IPS-18c (cell line): ENCODE results near the gene CNTFR.
A peak's percentile ranks its signal among the peaks of the same experiment; 100 is the strongest.
"Not testable (repeated sequence)": the region's sequence is repeated elsewhere in the genome, so short reads cannot be mapped to it uniquely, and the experiment has no call there.

Experiments
- H3K4me3 ChIP-seq: 2 replicates; pipeline ENCODE4 v1.7.0; 2013; ENCODE audit warnings: low read depth, mild to moderate bottlenecking, low read length, moderate library complexity; ENCODE audit not compliant: insufficient read depth
- H3K9me3 ChIP-seq: one replicate; pipeline ENCODE4 v1.6.1; 2013; ENCODE audit warnings: mild to moderate bottlenecking, low read length, moderate library complexity; ENCODE audit not compliant: control insufficient read depth, insufficient read depth

Gene CNTFR, protein sequence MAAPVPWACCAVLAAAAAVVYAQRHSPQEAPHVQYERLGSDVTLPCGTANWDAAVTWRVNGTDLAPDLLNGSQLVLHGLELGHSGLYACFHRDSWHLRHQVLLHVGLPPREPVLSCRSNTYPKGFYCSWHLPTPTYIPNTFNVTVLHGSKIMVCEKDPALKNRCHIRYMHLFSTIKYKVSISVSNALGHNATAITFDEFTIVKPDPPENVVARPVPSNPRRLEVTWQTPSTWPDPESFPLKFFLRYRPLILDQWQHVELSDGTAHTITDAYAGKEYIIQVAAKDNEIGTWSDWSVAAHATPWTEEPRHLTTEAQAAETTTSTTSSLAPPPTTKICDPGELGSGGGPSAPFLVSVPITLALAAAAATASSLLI

DNA sequence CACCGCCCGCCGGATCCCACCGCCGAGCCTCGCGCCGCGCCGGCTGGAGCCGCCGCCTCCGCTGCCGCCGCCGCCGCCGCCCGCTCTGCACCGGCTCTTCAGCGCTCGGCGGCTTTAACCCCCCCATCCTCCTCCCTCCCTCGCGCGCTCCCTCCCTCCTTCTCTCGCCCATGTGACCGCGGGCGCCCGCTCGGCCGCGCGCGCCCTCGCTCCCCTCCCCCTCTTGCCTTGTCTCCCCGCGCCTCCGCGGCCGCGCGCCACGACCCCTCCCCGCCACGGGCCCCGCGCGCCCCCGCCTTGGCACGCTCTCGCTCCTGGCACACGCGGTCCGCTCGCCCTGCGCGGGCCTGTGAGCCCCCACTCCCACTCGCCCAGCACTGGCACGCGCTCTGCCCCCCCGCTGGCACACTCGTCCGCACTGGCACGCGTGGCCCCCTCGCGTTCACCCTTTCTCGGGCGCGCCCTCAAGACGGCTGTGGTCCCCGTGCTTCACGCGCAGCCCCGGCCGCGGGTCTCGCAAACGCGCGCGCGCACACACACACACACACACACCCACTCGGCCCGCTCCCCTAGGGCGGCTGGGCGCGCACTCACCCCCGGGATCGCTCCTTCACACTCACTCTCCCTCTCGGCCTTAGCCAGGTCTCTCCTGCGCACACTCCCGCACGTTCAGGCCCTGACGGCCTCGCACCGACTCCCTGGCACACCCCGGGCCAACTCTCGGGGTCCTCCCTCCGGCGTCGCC, at the start of gene CNTFR:
Gene CNTFR, minus strand, starts transcription at position 89 of the 745 bp plus-strand sequence. CDS start 20,743 bp downstream, outside the sequence.
- Histone ChIP-seq H3K4me3 (peak within 1 kb of the TSS; percentile 58), H3K9me3 (peaks cover 2% of the 10 kb centered on the region)

DNA sequence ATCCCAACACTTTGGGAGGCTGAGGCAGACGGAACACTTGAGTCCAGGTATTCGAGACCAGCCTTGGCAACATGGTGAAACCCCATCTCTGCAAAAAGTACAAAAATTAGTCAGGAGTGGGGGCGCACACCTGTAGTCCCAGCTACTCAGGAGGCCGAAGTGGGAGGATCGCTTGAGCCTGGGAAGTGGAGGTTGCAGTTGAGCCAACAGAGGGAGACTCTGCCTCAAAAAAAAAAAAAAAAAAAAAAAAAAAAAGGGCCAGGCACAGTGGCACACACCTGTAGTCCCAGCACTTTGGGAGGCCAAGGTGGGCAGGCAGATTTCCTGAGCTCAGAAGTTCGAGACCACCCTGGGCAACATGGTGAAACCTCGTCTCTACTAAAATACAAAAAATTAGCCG, 49.8 kb upstream of the CNTFR start:
- H3K9me3 ChIP-seq, H3K4me3 ChIP-seq: not testable (repeated sequence)

DNA sequence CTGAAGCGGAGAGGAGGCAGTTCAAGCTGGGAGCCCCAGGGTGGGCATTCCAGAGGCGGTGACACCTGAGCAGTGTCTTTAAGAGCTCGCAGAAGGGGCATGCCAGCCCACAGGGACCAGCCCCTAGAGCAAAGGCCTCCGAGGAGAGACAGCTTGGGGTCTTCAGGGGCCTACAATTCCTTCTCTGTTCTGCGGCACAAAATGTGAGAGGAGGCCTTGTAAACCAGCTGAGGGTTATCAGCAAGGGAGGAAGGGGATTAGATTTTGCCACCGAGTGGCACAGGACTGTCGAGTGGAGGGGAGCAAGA, 48.6 kb upstream of the CNTFR start:
- Histone ChIP-seq H3K9me3 (no peaks in the 10 kb centered on the region), H3K4me3 (peak overlapping the region; percentile 94)

DNA sequence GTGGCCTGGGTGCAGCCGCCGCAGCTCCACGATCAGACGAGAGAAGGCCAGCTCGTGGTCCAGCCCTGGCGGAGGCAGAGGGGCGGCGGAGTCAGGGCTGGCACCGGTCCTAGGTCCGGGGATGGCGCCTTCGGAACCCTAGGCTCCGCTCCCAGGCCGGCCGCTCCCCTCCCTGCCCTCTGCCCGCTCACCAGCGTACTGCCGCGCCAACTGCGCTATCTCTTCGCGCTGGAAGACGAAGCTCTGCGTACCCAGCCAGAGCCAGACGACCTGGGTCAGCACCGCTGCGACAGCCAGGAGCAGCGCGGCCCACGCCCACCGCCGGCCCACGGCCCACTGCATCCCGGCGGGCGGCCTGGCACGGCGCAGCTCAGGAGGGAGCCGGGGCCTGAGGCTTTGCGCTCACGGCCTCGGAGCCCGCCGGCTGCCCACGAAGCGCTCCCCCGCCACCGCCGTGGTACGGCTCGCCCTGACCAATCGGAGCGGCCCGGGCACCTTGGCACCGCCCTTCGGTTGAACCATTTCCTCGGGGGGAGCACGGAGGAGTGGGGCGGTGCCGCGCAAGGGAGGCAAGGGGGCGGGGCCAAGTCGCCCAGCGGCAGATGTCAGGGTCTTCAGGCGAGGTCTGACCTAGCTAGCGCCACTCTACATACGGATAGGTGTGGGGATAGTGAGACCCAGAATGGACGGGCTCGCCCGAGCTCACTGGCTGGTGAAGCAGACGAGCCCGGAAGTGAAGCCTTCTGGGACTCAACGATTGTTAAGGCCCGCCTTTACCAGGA, 48.0 kb upstream of the CNTFR start, which contains the start of gene SIGMAR1:
Gene SIGMAR1, minus strand, starts transcription at position 432 of the 782 bp plus-strand sequence. Its CDS starts 90 bp downstream, at position 342.
- H3K4me3 ChIP-seq: peak within 1 kb of the TSS; percentile 94
- no peaks in the 10 kb centered on the region for H3K9me3 ChIP-seq

DNA sequence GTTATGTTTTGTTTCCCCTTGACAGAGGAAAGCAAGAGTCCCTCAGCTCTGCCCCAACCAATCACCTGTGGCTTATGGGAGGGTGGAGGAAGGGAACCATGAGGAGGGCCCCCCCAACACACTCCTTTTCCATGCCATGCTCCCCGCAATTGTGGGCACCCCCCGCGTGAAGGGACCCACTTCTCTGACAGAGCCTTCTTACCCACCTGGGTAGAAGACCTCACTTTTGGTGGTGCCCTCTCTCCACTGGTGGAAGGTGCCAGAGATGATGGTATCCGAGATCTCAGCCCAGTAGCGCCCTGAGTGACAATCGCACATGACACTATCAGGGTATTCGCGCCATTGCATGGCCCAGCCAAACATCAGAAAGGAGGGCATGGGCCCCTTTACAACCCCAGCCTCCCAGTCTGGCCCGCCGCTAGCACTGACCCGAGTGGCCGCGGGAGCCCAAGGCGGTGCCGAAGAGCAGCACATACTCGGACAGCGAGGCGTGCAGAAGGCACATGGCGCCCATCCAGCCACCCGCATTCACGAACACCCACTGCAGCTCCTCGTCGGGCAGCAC, 47.3 kb upstream of the CNTFR start:
- H3K4me3 ChIP-seq: peak overlapping the region; percentile 94
- H3K9me3 ChIP-seq: no peaks in the 10 kb centered on the region

DNA sequence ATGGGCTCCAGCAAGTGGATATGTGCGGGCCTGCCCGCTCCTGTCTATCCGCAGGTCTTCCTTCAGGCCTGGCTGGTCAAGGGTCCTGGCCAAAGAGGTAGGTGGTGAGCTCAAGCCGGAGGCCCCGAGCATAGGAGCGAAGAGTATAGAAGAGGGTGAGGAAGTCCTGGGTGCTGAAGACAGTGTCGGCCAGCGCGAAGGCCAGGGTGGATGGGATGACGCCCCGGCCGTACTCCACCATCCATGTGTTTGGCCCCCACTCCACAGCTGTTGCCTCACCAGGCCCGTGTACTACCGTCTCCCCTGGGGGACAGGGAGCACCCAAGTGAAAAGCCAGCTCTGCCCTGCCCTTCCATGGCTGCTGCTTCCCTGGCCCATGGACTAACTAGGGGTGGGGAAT, 46.0 kb upstream of the CNTFR start:
- no peaks in the 10 kb centered on the region for H3K9me3 ChIP-seq
- H3K4me3 ChIP-seq: no peak overlapping the region

DNA sequence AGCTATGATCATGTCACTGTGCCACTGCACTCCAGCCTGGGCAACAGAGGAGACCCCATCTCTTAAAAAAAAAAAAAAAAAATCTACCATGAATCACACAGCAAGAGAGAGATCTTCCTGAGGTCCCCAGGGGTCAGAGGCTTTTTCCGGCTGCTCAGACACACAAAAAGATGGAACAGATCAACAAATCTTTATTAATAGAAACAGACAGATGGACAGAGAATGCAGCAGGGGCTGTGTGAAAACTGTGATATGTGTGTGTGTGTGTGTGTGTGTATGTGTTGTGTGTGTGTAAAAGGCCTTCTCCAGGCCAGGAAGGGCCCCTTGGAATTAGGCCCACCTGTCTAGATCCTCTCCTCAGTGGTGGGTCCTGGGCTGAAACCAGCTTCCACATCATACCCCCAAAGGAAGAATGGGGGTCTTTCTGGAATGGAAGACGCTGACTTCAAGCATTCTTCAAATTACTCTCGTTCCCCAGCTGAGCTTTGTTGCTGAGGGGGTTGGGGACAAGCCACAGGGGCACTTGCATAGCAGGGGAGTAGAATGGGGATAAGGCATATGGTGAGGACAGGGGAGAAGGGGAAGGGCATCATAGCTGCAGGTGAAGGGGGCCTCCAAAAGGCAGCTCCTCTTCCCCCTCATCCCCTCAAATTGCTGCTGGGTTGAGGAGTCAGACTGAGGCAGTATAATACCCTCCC, 45.2 kb upstream of the CNTFR start:
- H3K9me3 ChIP-seq: no peaks in the 10 kb centered on the region
- H3K4me3 ChIP-seq: no peak overlapping the region

DNA sequence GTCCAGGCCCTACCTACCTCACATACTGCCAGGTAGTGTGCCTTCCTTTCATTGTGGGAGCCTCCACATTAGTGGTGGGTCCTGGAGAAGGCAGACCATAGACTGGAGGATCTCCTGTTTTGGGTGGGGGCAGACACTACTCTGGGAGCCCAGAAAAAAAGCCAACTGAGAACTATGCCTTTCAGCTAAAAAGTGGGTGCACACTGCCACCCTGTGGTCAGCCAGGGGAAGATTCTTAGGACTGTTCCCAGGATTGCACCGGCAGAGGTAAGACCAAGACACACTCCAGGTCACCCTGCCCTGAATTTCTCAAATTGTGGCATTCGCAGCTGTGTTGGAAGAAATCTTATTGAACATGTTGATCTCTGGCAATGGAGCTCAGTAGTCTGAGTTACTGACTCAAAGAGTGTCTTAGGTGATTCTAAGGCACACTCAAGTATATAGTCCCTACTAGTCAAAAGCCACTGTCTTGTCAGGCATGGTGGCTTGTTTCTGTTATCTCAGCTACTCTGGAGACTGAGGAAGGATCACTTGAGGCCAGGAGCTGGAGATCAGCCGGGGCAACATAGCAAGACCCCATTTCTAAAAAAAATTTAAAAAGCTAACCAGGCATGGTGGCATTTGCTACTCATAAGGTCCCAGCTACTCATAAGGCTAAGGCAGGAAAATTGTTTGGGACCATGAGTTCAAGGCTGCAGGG, 44.5 kb upstream of the CNTFR start:
- no peaks in the 10 kb centered on the region for H3K9me3 ChIP-seq
- no peak overlapping the region for H3K4me3 ChIP-seq

DNA sequence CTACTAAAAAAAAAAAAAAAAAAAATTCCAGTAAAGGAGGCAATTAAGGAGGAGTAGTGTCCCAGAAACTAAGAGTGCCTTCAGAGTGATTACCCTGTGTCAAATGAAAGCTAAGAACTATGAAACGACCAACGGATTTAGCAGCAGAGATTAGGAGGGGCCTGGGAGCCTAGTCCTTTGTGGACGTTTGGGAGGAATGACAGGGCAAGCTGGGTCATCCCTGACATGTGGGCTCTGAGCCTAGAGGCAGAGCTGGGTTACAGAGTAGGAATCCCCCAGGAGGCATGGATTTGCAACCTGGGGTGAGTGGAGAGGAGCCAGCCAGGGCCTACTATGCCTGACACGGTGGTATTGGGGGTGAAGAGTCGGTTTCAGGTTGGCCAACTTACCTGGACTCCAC, 43.6 kb upstream of the CNTFR start:
- Histone ChIP-seq H3K9me3 (no peaks in the 10 kb centered on the region), H3K4me3 (no peak overlapping the region)

DNA sequence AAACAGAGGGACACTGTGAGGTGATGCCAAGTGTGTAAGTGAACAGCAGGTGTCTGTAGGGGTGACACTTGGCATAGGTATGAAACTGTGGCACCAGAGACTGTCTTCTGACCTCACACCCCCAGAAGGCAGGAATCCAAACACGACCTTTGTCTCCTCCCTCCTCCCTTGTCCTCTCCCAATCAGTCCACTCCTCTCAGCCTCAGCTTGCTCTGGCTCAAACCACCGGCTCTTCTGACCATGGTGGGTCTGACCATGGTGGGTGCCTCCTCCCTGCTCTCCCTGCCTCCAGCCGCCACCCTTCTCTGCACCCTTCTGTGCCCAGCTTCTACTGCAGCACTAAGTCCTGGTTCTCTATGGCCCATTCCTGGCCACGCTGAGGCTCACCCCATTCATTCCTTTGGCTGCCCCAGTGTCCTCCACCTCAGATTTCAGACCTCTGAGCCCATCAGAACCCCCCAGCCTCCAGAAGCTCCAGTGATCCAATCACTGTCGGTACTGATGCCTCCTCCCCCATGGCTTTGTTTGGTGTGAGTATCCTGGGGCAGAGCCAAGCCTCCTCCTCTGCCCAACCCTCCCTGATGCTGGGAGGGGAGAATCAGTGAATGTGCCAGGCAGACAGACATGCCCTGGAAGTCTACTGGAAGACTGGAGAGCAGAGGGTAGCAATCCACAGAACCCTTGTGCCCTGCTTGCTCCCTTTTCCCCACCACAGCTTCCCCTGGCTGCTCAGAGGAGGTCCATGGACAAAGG, 41.1 kb upstream of the CNTFR start:
- Histone ChIP-seq H3K4me3 (no peak overlapping the region), H3K9me3 (no peaks in the 10 kb centered on the region)

DNA sequence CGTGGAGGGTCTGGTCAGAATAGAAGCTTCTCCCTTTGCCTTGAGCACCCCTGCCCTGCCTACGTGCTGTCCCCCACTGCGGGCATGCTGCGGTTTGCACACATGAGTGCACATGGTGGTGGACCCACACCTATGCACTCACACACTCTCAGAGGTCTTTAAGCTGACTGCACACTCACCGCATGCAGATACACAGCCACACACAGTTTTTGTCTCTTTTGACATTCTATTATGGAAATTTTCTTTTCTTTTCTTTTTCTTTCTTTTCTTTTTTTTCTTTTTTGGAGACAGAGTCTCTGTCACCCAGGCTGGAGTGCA, 39.9 kb upstream of the CNTFR start:
- no peaks in the 10 kb centered on the region for H3K9me3 ChIP-seq
- H3K4me3 ChIP-seq: 0 out of 2 replicates have a peak overlapping the region, but pooled peaks have one; percentile 53

DNA sequence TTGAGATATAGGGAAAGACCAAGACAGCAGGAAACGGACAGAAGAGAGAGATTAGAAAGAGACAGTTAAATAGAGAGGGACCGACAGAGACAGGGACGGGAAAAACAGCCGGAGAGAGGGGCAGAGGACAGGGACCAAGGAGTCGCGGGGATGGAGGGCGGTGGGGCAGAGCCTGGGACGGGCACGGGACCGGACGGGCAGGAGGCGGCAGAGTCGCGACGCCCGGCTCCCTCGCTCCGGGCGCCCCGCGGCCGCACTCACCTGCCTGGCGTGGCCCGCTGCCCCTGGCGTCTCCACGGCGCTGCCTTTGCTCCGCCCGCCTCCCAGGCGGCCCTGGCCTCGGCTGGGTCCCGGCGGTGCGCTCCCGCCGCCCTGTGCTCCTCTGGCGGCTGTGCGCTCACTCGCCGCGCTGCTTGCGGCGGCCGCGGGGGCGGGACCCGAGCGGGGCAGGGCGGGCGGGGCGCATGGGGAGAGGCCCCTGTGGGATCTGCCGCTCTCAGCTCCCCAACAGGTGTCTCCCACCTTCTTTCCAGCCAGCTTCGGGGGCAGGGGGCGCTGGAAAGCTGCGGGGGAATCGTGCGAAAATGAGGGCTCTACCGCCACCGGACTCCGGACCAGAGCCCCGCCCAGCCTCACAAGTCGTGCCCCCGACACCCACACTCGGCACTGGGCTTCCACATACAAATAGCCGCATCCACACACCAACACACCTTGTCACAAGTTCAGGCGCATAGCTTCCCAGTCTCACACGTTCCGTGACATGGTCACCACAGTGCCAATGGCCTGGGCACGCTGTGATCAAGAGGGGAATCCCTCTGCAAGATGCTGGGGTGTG, 39.3 kb upstream of the CNTFR start, which contains the start of gene ARID3C:
Gene ARID3C, minus strand, starts transcription at position 411 of the 835 bp plus-strand sequence. CDS start 1,052 bp downstream, outside the sequence.
- Histone ChIP-seq H3K9me3 (no peaks in the 10 kb centered on the region), H3K4me3 (peak within 1 kb of the TSS; percentile 53)

DNA sequence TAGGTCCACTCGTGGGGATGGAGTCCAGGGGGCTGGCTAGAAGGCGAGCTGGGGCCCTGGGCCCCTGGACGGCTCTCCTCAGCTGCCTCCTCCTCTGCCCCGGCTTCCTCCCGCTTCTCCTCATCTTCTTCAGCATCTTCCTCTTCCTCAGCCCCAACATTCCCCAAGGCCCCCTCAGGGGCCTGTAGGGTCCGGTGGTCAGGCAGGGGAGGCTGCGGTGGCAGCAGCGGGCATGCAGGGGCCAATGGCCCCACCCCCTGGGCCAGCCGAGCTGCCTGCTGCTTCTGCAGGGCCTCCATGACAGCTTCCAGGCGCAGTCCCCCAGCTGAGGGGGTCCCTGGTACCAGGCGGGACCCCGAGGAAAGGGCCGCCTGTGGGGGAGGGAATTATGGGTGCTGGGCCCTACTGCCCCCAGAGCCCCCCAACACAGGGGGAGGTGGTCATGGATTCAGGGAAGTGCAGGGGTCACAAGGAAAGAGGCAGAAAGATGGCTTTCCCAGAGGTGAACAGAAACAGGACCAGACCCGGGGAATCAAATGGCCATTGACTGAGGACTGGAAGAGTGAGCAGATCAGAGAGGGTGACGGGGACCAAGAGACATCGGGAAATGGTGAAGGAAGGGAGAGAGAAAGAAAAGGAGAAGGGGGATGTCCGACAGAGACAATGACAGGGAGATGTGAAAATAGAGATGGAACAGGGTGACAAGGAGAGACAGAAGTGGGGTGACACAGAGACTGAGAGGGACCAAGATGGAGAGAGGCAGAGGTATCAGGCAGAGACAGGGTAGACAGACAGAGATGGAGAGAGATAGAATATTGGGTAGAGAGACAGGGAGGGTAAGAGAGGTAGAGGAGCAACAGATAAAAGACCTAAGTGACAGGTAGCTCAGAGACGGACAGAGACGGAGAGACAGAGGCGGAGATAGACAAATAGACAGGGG, 38.5 kb upstream of the CNTFR start:
- Histone ChIP-seq H3K9me3 (peaks cover 2% of the 10 kb centered on the region), H3K4me3 (peak overlapping the region; percentile 53)

DNA sequence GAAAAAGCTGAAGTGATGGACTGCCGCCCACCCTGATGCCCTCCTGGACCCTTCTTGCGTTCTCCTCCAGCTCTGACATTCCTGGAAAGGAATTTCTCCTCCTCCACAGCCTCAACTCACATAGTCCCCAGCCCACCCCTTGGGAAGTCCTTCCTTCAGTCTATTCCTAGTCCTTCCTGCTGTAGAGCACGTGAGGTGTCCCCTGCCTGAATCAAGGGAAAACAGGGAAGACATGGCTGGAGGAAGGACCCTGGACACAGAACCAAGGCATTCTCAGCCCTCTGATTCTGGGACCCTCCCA, 35.6 kb upstream of the CNTFR start:
- Histone ChIP-seq H3K4me3 (no peak overlapping the region), H3K9me3 (peaks cover 2% of the 10 kb centered on the region)
